NT2/D1 (cell line): Measurements from ENCODE around the gene WASHC2A.
"Not testable (repeated sequence)": the region's sequence is repeated elsewhere in the genome, so short reads cannot be mapped to it uniquely, and the experiment has no call there.

Experiments
- SUZ12 ChIP-seq: IDR thresholded peaks from 2 replicates; pipeline ENCODE4 v1.6.1; 2011; ENCODE audit not compliant: insufficient read length, insufficient read depth; ENCODE audit errors: extremely low read depth
- YY1 ChIP-seq: IDR thresholded peaks from 2 replicates; pipeline ENCODE4 v1.6.1; 2011; ENCODE audit not compliant: insufficient read length, insufficient read depth
- ZNF274 ChIP-seq: IDR thresholded peaks from 2 replicates; pipeline ENCODE4 v1.6.1; 2011; ENCODE audit warnings: mild to moderate bottlenecking, low read depth, low read length

- not testable (repeated sequence) for TF ChIP-seq ZNF274, YY1, SUZ12
Observed at GRCh38 chr10:50101139-50101582, 33.4 kb downstream of the WASHC2A start.
